Osteoblast (primary cell): Measurements from ENCODE around the gene FEZ2. TPM values are rescaled to one million over a fixed set of nuclear protein-coding genes. Genes with fewer than 3 reads are reported as not detected.

Experiments used
- DNase-seq: peaks from one replicate; pipeline ENCODE4 v3.0.0; 2011; ENCODE audit warnings: low spot score, mixed read lengths; ENCODE audit not compliant: insufficient read length; ENCODE audit errors: missing footprints
- H2AFZ ChIP-seq: 2 replicates; pipeline ENCODE4 v1.6.0; 2011; ENCODE audit warnings: mild to moderate bottlenecking, low read length
- H3K27ac ChIP-seq: 2 replicates; pipeline ENCODE4 v1.5.1; 2011; ENCODE audit warnings: mild to moderate bottlenecking, low read depth, low read length, moderate library complexity
- H3K27me3 ChIP-seq: 2 replicates; pipeline ENCODE4 v1.6.0; 2012; ENCODE audit warnings: mild to moderate bottlenecking, control low read depth, inconsistent platforms, low read length, moderate library complexity; ENCODE audit not compliant: insufficient read depth
- H3K36me3 ChIP-seq: 2 replicates; pipeline ENCODE4 v1.5.1; 2011; ENCODE audit warnings: mild to moderate bottlenecking, low read length, control low read depth, moderate library complexity; ENCODE audit not compliant: insufficient read depth
- H3K4me1 ChIP-seq: 2 replicates; pipeline ENCODE4 v1.5.1; 2011; ENCODE audit warnings: mild to moderate bottlenecking, low read length, control low read depth, moderate library complexity; ENCODE audit not compliant: insufficient read depth
- H3K4me2 ChIP-seq: 2 replicates; pipeline ENCODE4 v1.6.0; 2011; ENCODE audit warnings: mild to moderate bottlenecking, low read length; ENCODE audit not compliant: insufficient read depth
- H3K4me3 ChIP-seq: fragments of 200-600 bp; sonication (generic); 3 replicates; pipeline ENCODE4 v1.5.1; 2012; ENCODE audit warnings: mild to moderate bottlenecking, low read length, inconsistent platforms; ENCODE audit not compliant: insufficient read depth
- H3K79me2 ChIP-seq: 2 replicates; pipeline ENCODE4 v1.6.0; 2012; ENCODE audit warnings: mild to moderate bottlenecking, low read length, control low read depth, inconsistent platforms; ENCODE audit not compliant: insufficient read depth
- H3K9me3 ChIP-seq: 2 replicates; pipeline ENCODE4 v1.5.1; 2011; ENCODE audit warnings: low read depth, low read length, control low read depth
- H4K20me1 ChIP-seq: 2 replicates; pipeline ENCODE4 v1.6.0; 2012; ENCODE audit warnings: mild to moderate bottlenecking, low read length, control low read depth; ENCODE audit not compliant: insufficient read depth
- CTCF ChIP-seq: IDR thresholded peaks from 2 replicates; pipeline ENCODE4 v1.5.1; 2011; ENCODE audit warnings: mild to moderate bottlenecking, low read depth, low read length, moderate library complexity; ENCODE audit errors: extremely low read depth
- total RNA-seq: library from RNA; depleted of rRNA; stranded (reverse); fragments of >200 nt; gene quantifications from 2 replicates; pipeline ENCODE4 v1.2.3, GENCODE V29; 2012

FEZ2 gene
- total RNA-seq, 1 donor: 62.6 TPM

DNA sequence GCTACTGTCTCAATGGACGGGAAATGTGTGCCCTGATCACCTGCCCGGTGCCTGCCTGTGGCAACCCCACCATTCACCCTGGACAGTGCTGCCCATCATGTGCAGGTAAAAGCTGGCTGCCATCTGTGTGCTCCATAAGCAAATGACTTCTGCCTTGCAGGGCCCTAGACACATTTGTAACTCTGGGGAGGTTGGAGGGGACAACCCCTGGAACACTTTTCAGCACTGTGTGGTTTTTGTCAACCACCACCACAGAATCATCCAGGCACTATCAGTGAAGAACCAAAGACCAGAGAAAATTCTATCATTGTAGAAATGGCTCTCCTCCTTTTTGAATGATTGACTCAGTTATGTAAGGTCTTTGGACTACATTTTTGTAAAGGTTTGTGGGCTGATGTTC is 84.3 kb downstream of the FEZ2 start:
- Histone ChIP-seq H4K20me1 (no peaks in the 10 kb centered on the region), H2AFZ (no peak overlapping the region), H3K79me2 (peaks cover 14% of the 10 kb centered on the region)

GRCh38 chr2:36512705-36513104 is 85.3 kb downstream of the FEZ2 start:
- no peak for TF ChIP-seq CTCF
- Histone ChIP-seq H3K4me1 (peaks cover 27% of the 10 kb centered on the region), H3K36me3 (peaks cover 97% of the 10 kb centered on the region), H3K27ac (peak overlapping the region; percentile 85), H3K9me3 (no peaks in the 10 kb centered on the region), H3K4me3 (no peak overlapping the region), H4K20me1 (no peaks in the 10 kb centered on the region), H3K4me2 (no peak overlapping the region), H3K27me3 (no peaks in the 10 kb centered on the region), H2AFZ (no peak overlapping the region), H3K79me2 (peaks cover 11% of the 10 kb centered on the region)
- peak; percentile 62 for DNase-seq

More for the DNA sequence above, 84.3 kb downstream of the FEZ2 start:
- H3K36me3 ChIP-seq: peaks cover 97% of the 10 kb centered on the region
- no peak for TF ChIP-seq CTCF
- no peak overlapping the region for H3K4me3 ChIP-seq
- H3K27me3 ChIP-seq: no peaks in the 10 kb centered on the region
- H3K4me1 ChIP-seq: peaks cover 27% of the 10 kb centered on the region
- H3K4me2 ChIP-seq: no peak overlapping the region
- no peaks in the 10 kb centered on the region for H3K9me3 ChIP-seq
- DNase-seq: no peak
- peak overlapping the region; percentile 85 for H3K27ac ChIP-seq

- no peaks in the 10 kb centered on the region for H3K9me3 ChIP-seq
- H3K79me2 ChIP-seq: peaks cover 9% of the 10 kb centered on the region
- H3K4me2 ChIP-seq: no peak overlapping the region
- no peak for TF ChIP-seq CTCF
- DNase-seq: peak; percentile 63
- H3K36me3 ChIP-seq: peaks cover 97% of the 10 kb centered on the region
- no peak overlapping the region for H3K4me3 ChIP-seq
- no peak overlapping the region for H2AFZ ChIP-seq
- peaks cover 27% of the 10 kb centered on the region for H3K4me1 ChIP-seq
- no peaks in the 10 kb centered on the region for H4K20me1 ChIP-seq
- peak overlapping the region; percentile 85 for H3K27ac ChIP-seq
- no peaks in the 10 kb centered on the region for H3K27me3 ChIP-seq
These were observed 85.9 kb downstream of the FEZ2 start for GRCh38 chr2:36511858-36512603.

DNA sequence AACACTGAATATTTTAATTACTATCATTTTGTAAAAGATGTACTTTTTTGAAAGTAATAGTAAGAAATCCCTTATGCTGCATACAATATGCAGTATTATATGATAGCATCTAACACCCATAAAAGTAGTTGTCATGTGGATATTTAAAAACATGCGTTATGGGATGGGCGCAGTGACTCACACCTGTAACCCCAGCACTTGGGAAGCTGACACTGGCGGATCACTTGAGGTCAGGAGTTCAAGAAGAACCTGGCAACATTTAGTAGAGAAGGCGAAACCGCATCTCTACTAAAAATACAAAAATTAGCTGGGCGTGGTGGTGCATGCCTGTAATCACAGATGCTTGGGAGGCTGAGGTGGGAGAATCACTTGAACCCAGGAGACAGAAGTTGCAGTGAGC is 88.9 kb downstream of the FEZ2 start:
- peaks cover 19% of the 10 kb centered on the region for H3K79me2 ChIP-seq
- H3K27ac ChIP-seq: peak overlapping the region; percentile 8
- no peak overlapping the region for H3K4me2 ChIP-seq
- no peak for DNase-seq
- no peak overlapping the region for H2AFZ ChIP-seq
- H3K27me3 ChIP-seq: no peaks in the 10 kb centered on the region
- H3K36me3 ChIP-seq: peaks cover 93% of the 10 kb centered on the region
- no peak overlapping the region for H3K4me3 ChIP-seq
- no peak for TF ChIP-seq CTCF
- H3K9me3 ChIP-seq: no peaks in the 10 kb centered on the region
- no peaks in the 10 kb centered on the region for H4K20me1 ChIP-seq
- H3K4me1 ChIP-seq: peaks cover 18% of the 10 kb centered on the region
